Measurements from ENCODE around the gene CLDN14.

CLDN14 gene

GRCh38 chr21:36466061-36466511 lies 13.8 kb downstream of the CLDN14 start:
- no peak for DNase-seq

GRCh38 chr21:36465478-36465877 lies 14.4 kb downstream of the CLDN14 start:
- DNase-seq, result no peak

- DNase-seq, result no peak
Measured at GRCh38 chr21:36464590-36464989, 15.3 kb downstream of the CLDN14 start.

- no peak for DNase-seq
Measured at GRCh38 chr21:36463991-36464390, 15.9 kb downstream of the CLDN14 start.

GRCh38 chr21:36463204-36463603 lies 16.7 kb downstream of the CLDN14 start:
- no peak for DNase-seq

GRCh38 chr21:36461918-36462486 lies 17.9 kb downstream of the CLDN14 start:
- no peak for DNase-seq

- no peak for DNase-seq
Measured at GRCh38 chr21:36461277-36461917, 18.5 kb downstream of the CLDN14 start.

GRCh38 chr21:36460866-36461265 lies 19.1 kb downstream of the CLDN14 start:
- DNase-seq, result no peak

GRCh38 chr21:36459098-36459497 lies 20.8 kb downstream of the CLDN14 start:
- DNase-seq, result no peak

- DNase-seq, result no peak
Measured at GRCh38 chr21:36456729-36457414, 23.1 kb downstream of the CLDN14 start.

- DNase-seq, result no peak
Measured at GRCh38 chr21:36454706-36455105, 25.2 kb downstream of the CLDN14 start.

GRCh38 chr21:36454093-36454531 lies 25.8 kb downstream of the CLDN14 start:
- DNase-seq, result no peak

GRCh38 chr21:36452281-36452825 lies 27.6 kb downstream of the CLDN14 start:
- no peak for DNase-seq

- no peak for DNase-seq
Measured at GRCh38 chr21:36451506-36451905, 28.4 kb downstream of the CLDN14 start.

GRCh38 chr21:36450511-36450910 lies 29.4 kb downstream of the CLDN14 start:
- DNase-seq, result no peak

GRCh38 chr21:36446301-36446700 lies 33.6 kb downstream of the CLDN14 start:
- no peak for DNase-seq

GRCh38 chr21:36441715-36442114 lies 38.2 kb downstream of the CLDN14 start:
- no peak for DNase-seq

- DNase-seq, result no peak
Measured at GRCh38 chr21:36437745-36438128, 42.2 kb downstream of the CLDN14 start.

- no peak for DNase-seq
Measured at GRCh38 chr21:36436829-36437744, 42.8 kb downstream of the CLDN14 start.

GRCh38 chr21:36434144-36434543 lies 45.8 kb downstream of the CLDN14 start:
- DNase-seq, result no peak

GRCh38 chr21:36433059-36433709 lies 46.7 kb downstream of the CLDN14 start:
- DNase-seq, result no peak

GRCh38 chr21:36431252-36431651 lies 48.7 kb downstream of the CLDN14 start:
- no peak for DNase-seq
